ENCODE results near the gene BPIFB2. TPM values are rescaled to one million over a fixed set of nuclear protein-coding genes. Genes with fewer than 3 reads are reported as not detected.
A peak's percentile ranks its signal among the peaks of the same experiment; 100 is the strongest.
"Not testable (repeated sequence)": the region's sequence is repeated elsewhere in the genome, so short reads cannot be mapped to it uniquely, and the experiment has no call there.

The BPIFB2 gene
- total RNA-seq, 1 donor from 2014 or later = not detected

GRCh38 chr20:32960849-32961731, 46.4 kb upstream of the BPIFB2 start:
- H3K36me3 Mint-ChIP-seq (ENCODE audit: low read depth) = peaks cover 11% of the 10 kb centered on the region
- TF ChIP-seq CTCF (conservative IDR thresholded peaks at IDR 0.05) = no peak
- no peak for DNase-seq (ENCODE audit: low read depth, low spot score)
- H3K27ac Mint-ChIP-seq (ENCODE audit: unreplicated experiment) = peak overlapping the region; percentile 51
- H3K4me3 Mint-ChIP-seq = no peak overlapping the region
- peaks cover 8% of the 10 kb centered on the region for H3K4me1 Mint-ChIP-seq
- H3K27me3 Mint-ChIP-seq (ENCODE audit: low read depth) = no peaks in the 10 kb centered on the region
- peaks cover 14% of the 10 kb centered on the region for H3K9me3 Mint-ChIP-seq

GRCh38 chr20:32962053-32962452, 45.5 kb upstream of the BPIFB2 start:
- Mint-ChIP-seq H3K27me3 (ENCODE audit: low read depth) (no peaks in the 10 kb centered on the region), H3K4me1 (peaks cover 8% of the 10 kb centered on the region), H3K4me3 (no peak overlapping the region), H3K9me3 (peaks cover 10% of the 10 kb centered on the region), H3K27ac (ENCODE audit: unreplicated experiment) (no peak overlapping the region), H3K36me3 (ENCODE audit: low read depth) (peaks cover 7% of the 10 kb centered on the region)
- no peak for DNase-seq (ENCODE audit: low read depth, low spot score)
- TF ChIP-seq CTCF (conservative IDR thresholded peaks at IDR 0.05) = no peak

GRCh38 chr20:32962646-32963045, 44.9 kb upstream of the BPIFB2 start:
- not testable (repeated sequence) for H3K9me3 Mint-ChIP-seq; DNase-seq (ENCODE audit: low read depth, low spot score); H3K27me3 Mint-ChIP-seq (ENCODE audit: low read depth); H3K36me3 Mint-ChIP-seq (ENCODE audit: low read depth); H3K4me1 Mint-ChIP-seq; H3K27ac Mint-ChIP-seq (ENCODE audit: unreplicated experiment); H3K4me3 Mint-ChIP-seq

- DNase-seq (ENCODE audit: low read depth, low spot score) = no peak
- Mint-ChIP-seq H3K4me3 (no peak overlapping the region), H3K27me3 (ENCODE audit: low read depth) (no peaks in the 10 kb centered on the region), H3K9me3 (peaks cover 2% of the 10 kb centered on the region), H3K36me3 (ENCODE audit: low read depth) (no peaks in the 10 kb centered on the region), H3K27ac (ENCODE audit: unreplicated experiment) (no peak overlapping the region), H3K4me1 (peaks cover 8% of the 10 kb centered on the region)
- no peak for TF ChIP-seq CTCF (conservative IDR thresholded peaks at IDR 0.05)
Measured at GRCh38 chr20:32963176-32963575, 44.3 kb upstream of the BPIFB2 start.

GRCh38 chr20:32964575-32964974, 42.9 kb upstream of the BPIFB2 start:
- no peaks in the 10 kb centered on the region for H3K9me3 Mint-ChIP-seq
- no peaks in the 10 kb centered on the region for H3K36me3 Mint-ChIP-seq (ENCODE audit: low read depth)
- DNase-seq (ENCODE audit: low read depth, low spot score) = no peak
- H3K4me1 Mint-ChIP-seq = peaks cover 8% of the 10 kb centered on the region
- no peak overlapping the region for H3K4me3 Mint-ChIP-seq
- no peaks in the 10 kb centered on the region for H3K27me3 Mint-ChIP-seq (ENCODE audit: low read depth)
- no peak overlapping the region for H3K27ac Mint-ChIP-seq (ENCODE audit: unreplicated experiment)
- no peak for TF ChIP-seq CTCF (conservative IDR thresholded peaks at IDR 0.05)

- H3K4me3 Mint-ChIP-seq = no peak overlapping the region
- TF ChIP-seq CTCF (conservative IDR thresholded peaks at IDR 0.05) = no peak
- no peaks in the 10 kb centered on the region for H3K36me3 Mint-ChIP-seq (ENCODE audit: low read depth)
- H3K9me3 Mint-ChIP-seq = no peaks in the 10 kb centered on the region
- no peak overlapping the region for H3K27ac Mint-ChIP-seq (ENCODE audit: unreplicated experiment)
- no peaks in the 10 kb centered on the region for H3K27me3 Mint-ChIP-seq (ENCODE audit: low read depth)
- peaks cover 8% of the 10 kb centered on the region for H3K4me1 Mint-ChIP-seq
- no peak for DNase-seq (ENCODE audit: low read depth, low spot score)
Measured at GRCh38 chr20:32965115-32965514, 42.4 kb upstream of the BPIFB2 start.

Measured in neural crest cell (in vitro differentiated cells).